ENCODE results near the gene MAPK13.

MAPK13 gene

DNA sequence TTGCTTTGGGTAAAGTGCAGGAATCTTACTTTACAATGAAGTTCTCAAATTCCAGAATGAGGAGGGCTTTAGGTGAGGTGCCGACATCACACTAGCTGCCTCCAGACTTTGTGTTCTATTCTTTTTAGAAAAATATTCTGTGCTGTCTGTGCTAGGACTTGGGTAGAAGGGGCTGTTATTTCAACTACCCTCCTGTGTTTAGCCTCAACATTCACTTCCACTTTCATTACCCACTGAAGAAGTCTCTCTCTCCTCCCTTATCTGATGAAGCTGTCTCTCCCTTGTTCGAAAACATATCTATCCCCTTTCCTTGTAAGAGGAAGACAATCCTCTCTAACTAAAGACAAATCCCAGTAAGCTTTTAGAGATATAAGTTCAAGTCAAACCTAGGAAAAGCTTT lies 41.3 kb downstream of the MAPK13 start:
- Mint-ChIP-seq H3K27me3 (no peaks in the 10 kb centered on the region), H3K4me3 (no peak overlapping the region), H3K36me3 (peaks cover 12% of the 10 kb centered on the region), H3K9me3 (peaks cover 2% of the 10 kb centered on the region), H3K4me1 (peaks cover 10% of the 10 kb centered on the region), H3K27ac (no peak overlapping the region)
- ATAC-seq (ENCODE audit: low read depth) (no peak), DNase-seq (ENCODE audit: low spot score in 2 of 2) (no peak)

DNA sequence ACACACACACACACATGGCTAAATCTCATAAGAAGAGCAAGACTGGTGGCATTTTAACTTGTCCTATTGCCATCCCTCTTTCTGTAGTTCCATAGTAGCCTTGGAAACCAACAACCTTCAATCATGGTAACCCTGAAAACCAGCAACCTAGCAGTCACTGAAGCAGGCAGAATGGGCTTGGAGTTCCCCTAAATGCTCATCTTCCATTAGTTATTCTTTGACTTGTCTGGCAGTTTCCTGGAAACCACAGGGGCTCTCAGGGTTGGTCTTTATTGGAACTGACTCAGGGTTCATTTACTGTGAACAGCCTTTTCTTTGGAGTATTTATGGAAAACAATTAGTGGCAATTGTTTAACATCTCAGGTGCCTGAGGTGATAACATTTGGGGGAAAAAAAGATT lies 46.9 kb downstream of the MAPK13 start:
- Mint-ChIP-seq H3K4me1 (no peaks in the 10 kb centered on the region), H3K9me3 (peaks cover 10% of the 10 kb centered on the region), H3K27me3 (no peaks in the 10 kb centered on the region), H3K4me3 (no peak overlapping the region), H3K27ac (no peak overlapping the region), H3K36me3 (peaks cover 35% of the 10 kb centered on the region)
- ATAC-seq (ENCODE audit: low read depth) (no peak), DNase-seq (ENCODE audit: low spot score in 2 of 2) (no peak)

- Mint-ChIP-seq H3K36me3 (peaks cover 46% of the 10 kb centered on the region), H3K27me3 (no peaks in the 10 kb centered on the region), H3K9me3 (peaks cover 18% of the 10 kb centered on the region), H3K4me3 (no peak overlapping the region), H3K27ac (no peak overlapping the region), H3K4me1 (no peaks in the 10 kb centered on the region)
- ATAC-seq (ENCODE audit: low read depth) (no peak), DNase-seq (ENCODE audit: low spot score in 2 of 2) (no peak)
Observed at GRCh38 chr6:36178544-36178943, 48.2 kb downstream of the MAPK13 start.

DNA sequence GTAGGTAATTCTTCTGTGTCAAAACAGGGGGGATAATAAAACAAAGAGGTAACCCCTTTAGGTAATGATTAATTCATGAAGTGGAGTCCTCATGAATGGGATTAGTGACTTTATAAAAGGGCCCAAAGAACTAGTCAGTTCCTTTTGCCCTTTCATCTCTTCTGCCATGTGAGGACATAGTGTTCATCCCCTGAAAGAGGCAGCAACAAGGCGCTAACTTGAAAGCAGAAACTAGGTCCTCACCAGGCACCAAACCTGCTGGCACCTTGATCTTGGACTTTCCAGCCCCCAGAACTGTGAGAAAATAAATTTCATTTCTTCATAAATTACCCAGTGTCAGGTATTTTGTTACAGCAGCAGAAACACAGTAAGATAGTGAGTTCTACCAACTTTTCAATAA lies 49.8 kb downstream of the MAPK13 start:
- Mint-ChIP-seq H3K36me3 (peaks cover 48% of the 10 kb centered on the region), H3K4me1 (no peaks in the 10 kb centered on the region), H3K9me3 (peaks cover 18% of the 10 kb centered on the region), H3K27ac (no peak overlapping the region), H3K4me3 (no peak overlapping the region), H3K27me3 (no peaks in the 10 kb centered on the region)
- ATAC-seq (ENCODE audit: low read depth) (no peak), DNase-seq (ENCODE audit: low spot score in 2 of 2) (no peak)

DNA sequence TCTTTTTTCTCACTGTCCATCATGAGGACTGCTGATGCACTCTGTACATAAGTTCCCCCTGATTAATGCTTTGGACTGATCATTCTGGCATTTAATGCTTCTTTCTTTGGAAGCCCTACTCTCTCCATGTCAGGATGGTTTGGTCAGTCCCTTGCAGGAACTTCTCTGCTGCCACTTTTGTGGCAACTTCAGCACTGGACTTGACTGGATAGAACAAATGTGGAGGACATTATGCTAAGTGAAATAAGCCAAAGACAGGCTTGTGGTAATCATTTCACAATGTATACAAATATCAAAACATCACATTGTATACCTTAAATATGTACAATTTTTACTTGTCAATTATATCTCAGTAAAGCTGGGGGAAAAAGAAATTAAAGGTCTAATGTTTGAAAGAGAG lies 54.0 kb downstream of the MAPK13 start:
- Mint-ChIP-seq H3K4me3 (no peak overlapping the region), H3K27ac (no peak overlapping the region), H3K9me3 (peaks cover 9% of the 10 kb centered on the region), H3K36me3 (peaks cover 23% of the 10 kb centered on the region), H3K27me3 (no peaks in the 10 kb centered on the region), H3K4me1 (no peaks in the 10 kb centered on the region)
- no peak for DNase-seq (ENCODE audit: low spot score in 2 of 2)
- no peak for ATAC-seq (ENCODE audit: low read depth)

DNA sequence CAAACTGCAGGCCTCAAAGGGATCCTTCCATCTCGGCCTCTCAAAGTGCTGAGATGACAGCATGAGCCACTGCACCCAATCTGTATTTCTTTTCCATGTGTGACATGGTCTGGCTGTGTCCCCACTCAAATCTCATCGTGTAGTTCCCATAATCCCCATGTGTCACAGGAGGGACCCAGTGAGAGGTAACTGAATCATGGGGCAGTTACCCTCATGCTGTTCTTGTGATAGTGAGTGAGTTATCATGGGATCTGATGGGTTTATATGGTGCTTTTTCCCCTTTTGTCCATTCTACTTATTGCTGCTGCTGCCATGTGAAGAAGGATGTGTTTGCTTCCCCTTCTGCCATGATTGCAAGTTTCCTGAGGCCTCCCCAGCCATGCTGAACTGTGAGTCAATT lies 55.9 kb downstream of the MAPK13 start:
- DNase-seq (ENCODE audit: low spot score in 2 of 2) (no peak), ATAC-seq (ENCODE audit: low read depth) (no peak)
- H3K27ac Mint-ChIP-seq: no peak overlapping the region
- H3K4me1 Mint-ChIP-seq: no peaks in the 10 kb centered on the region
- H3K36me3 Mint-ChIP-seq: peaks cover 15% of the 10 kb centered on the region
- no peaks in the 10 kb centered on the region for H3K27me3 Mint-ChIP-seq
- H3K9me3 Mint-ChIP-seq: peaks cover 9% of the 10 kb centered on the region
- H3K4me3 Mint-ChIP-seq: no peak overlapping the region

- no peak for DNase-seq (ENCODE audit: low spot score in 2 of 2)
- peaks cover 7% of the 10 kb centered on the region for H3K9me3 Mint-ChIP-seq
- no peak overlapping the region for H3K4me3 Mint-ChIP-seq
- no peaks in the 10 kb centered on the region for H3K4me1 Mint-ChIP-seq
- no peak for ATAC-seq (ENCODE audit: low read depth)
- H3K36me3 Mint-ChIP-seq: peaks cover 14% of the 10 kb centered on the region
- H3K27ac Mint-ChIP-seq: no peak overlapping the region
- H3K27me3 Mint-ChIP-seq: no peaks in the 10 kb centered on the region
Observed at GRCh38 chr6:36187446-36187845, 57.1 kb downstream of the MAPK13 start.
